HG02938 (cell line): Measurements from ENCODE around the gene ASCL3.
"Not testable (repeated sequence)": the region's sequence is repeated elsewhere in the genome, so short reads cannot be mapped to it uniquely, and the experiment has no call there.

Experiments used
- ATAC-seq: cut with Tn5 transposase; IDR thresholded peaks from one replicate; pipeline ENCODE4 v1.9.1; 2021; ENCODE audit warnings: mild to moderate bottlenecking, moderate library complexity; ENCODE audit not compliant: unreplicated experiment

The ASCL3 gene

DNA sequence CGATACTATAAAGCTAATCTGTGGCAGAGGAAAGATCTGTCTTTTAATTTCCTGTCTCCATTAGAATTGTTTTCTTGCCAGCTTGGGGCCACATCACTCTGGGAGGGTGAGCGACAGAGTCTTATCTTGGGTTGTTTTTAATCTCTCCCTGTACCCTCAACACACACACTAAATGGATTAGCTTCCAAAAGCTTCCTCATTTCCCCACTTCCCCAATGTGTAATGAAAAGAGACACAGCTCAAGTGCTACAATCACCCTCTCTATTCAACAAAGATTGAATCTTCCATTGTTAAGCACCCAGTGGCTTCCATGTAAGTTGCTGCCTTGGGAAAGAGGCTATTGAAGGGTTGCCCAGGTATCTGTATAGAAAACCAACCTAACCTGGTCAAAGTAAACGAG is 6.1 kb upstream of the ASCL3 start:
- no peak for ATAC-seq

DNA sequence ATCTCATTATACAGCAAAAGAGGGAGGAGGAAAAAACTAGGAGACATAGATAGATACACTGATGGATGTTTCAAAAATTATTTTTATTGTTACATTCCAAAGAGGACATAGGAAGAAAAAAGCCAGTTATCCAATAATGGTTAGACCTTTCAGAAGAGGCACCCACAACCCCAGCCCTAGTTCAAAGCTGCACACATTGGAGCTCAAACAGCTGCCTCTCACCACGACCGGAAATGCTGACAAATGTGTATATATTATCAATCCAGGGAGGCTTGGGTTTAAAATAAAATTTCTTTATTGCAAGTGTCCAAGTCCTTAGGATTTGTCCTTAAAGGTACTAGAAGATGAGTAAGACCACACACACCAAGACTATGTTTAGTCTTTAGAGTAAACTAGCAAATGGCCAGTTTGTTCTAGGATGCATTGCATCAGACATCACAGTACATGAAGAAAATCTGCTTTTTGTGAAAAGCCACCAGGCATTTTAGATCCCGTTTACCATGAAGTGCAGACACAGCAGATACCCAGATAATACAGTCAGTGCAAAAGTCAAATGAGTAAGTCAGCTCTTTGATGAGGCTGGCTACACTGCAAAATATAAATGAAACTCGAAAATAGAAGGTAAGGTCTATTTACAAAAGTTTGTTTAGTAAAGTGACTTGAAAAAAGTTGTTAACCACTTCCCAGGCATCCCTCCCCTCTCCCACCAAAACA is 4.6 kb upstream of the ASCL3 start:
- ATAC-seq: no peak

DNA sequence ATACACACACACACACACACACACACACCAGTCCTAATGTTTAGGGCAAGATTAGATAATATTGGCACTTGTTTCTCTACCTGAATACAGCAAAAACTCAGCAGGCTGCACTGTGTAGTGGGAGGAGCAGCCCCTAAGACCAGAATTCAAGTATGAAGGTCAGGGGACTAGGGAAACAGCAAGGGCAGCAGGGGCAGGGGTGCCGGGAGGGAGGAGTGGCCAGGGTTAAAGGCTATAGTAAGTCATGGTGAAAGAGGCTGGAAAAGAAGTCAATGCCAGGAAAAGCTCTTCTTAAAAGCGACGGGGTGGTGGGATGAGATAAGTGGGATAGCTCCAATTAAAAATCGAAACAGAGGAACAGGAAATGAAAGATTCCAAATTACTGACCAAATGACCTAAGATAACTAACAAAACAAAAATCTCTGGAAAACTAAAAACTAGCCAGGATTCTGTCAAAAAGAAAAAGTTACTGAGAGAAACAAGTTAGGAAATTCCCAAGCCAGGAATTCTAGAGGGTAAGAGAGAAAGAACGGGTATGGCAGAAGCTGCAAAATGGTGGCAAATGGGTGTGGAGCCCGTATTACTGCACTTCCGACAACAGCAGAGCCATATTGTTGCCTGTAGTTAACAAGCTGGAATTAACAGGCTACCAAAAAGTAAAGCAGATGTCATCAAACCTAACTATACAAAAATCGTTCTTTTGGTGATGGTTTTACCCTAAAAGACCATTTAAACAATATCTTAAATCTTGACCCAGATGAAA is 1.3 kb downstream of the ASCL3 start:
- ATAC-seq: no peak

DNA sequence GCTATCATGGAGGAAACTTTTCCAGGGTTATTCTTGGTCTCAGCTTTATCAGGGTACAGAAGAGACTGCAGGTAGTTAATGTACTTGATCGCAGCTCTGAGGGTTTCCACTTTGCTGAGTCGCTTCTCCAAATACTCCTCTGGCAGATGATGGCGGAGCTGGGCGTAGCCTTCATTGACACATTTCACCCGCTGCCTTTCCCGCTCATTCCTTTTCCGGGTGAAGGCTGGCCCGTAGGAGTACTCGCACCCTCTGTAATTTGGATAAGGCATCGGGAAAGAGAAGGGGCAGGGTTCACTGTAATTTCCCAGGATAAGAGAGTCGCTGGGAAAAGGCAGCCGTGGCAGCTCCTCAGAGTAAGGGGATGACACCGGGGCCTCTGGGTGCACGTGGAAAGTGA is 5.2 kb downstream of the ASCL3 start:
- no peak for ATAC-seq

DNA sequence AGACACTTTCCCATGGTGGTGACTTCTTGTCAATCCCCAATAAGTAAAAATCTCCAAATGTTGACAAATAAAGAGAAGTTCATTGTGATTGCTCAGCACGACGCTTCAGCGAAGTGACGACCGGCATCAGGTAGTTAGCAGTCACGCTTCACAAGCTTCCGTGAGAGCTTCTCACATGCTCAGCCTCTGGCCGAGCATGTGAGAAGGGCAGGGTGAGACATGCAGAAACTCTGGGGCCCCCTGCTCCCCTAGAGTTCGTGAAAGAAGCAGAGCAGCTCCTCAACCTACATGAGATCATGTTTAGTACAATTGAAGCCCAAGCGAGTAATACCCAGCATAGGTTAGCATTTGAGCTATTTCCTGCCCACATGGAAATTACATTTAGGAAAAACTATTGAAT is 5.7 kb downstream of the ASCL3 start:
- no peak for ATAC-seq

DNA sequence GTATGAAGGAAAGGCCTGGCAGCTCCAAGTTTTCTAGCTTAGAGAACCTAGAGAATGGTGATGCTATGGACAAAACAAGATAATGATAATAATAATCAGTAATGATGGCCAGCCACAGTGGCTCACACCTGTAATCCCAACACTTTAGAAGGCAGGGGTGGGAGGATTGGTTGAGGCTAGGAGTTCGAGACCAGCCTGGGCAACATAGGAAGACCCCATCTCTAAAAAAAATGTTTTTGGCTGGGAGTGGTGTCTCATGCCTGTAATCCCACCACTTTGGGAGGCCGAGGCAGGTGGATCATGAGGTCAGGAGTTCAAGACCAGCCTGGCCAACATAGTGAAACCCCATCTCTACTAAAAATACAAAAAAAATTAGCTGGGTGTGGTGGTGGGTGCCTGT is 7.0 kb downstream of the ASCL3 start:
- not testable (repeated sequence) for ATAC-seq

DNA sequence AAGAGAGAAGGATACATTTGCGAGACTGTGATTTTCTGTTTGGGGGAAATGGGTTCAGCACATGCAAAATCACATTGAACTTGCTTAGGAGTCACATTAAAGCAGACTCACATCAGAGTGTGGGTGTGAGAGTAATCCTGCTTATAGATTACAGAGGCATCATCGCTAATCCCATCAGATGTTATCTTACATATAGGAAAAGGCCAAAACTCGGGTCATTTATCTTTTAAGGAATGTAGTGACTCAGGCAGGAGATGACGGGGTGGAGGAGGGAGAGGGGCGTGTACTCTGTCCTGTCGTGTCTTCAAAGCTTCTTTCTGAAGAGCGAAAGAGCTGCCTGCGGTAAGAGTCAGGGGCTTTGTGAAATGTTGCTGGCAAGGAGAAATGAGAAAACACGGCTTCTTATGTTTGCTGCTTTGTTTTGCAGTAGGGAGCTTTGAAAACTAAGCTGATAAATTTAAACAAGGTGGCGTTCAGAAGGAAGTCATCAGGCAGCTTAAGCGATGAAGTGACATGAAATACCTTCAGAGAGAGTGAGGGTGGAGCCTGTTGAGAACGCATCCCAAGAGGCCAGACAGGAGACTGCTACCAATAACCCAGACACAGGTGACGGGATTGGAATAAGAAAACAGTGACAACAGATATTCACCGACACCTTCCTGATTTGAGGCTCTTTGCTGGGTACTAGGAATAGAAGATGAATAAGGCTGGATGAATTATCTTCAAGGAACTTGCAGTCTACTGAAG is 7.9 kb downstream of the ASCL3 start:
- no peak for ATAC-seq

DNA sequence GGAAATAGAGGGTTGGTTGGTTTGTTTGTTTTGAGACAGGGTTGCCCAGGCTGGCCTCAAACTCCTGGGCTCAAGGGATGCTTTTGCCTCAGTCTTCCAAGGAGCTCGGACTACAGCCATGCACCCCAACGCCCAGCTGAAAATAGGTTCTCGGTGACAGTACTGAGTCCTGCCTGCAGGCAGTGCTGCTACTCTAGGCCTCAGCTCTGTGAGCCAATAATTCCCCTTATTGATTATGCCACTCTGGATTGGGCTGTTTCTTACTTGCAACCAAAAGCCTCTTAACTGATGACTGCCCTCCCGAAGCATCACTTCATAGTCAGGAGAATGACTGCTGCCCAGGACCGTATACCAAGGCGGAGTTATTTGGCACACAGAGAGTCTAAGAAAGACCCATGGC is 8.9 kb downstream of the ASCL3 start:
- no peak for ATAC-seq

DNA sequence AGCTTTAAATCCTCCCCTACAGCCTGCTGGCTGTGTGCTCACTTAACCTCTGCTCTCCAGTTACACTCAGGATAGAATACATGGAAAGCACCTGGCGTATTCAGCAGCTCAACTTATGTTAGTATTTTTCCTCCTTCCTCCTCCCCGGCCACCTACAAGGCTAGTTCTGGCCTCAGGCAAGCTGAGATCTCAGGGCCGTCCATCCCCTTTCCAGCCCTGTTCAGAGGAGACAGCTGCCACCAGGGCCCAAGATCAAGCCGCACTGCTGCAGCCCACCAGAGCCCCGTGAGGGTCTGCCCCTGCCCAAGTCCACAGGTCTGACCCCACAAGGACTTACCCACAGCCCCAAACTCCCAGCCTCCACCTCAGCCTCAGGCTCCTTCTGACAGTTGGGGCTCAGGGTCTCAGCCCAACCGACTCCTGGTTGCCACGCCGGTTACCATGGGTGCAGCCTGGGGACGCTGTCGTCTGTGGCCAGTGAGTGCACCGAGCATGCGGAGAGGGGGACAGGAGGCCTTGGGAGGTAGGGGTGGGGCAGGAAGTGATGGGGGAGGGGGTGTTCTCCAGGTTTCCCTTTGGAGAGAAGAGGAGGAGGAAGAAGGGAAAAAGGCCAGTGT is 10.1 kb downstream of the ASCL3 start, which contains the start of gene C11orf16:
Gene C11orf16, minus strand, starts transcription at position 384 of the 617 bp plus-strand sequence. CDS start 639 bp downstream, outside the sequence.
- no peak for ATAC-seq

DNA sequence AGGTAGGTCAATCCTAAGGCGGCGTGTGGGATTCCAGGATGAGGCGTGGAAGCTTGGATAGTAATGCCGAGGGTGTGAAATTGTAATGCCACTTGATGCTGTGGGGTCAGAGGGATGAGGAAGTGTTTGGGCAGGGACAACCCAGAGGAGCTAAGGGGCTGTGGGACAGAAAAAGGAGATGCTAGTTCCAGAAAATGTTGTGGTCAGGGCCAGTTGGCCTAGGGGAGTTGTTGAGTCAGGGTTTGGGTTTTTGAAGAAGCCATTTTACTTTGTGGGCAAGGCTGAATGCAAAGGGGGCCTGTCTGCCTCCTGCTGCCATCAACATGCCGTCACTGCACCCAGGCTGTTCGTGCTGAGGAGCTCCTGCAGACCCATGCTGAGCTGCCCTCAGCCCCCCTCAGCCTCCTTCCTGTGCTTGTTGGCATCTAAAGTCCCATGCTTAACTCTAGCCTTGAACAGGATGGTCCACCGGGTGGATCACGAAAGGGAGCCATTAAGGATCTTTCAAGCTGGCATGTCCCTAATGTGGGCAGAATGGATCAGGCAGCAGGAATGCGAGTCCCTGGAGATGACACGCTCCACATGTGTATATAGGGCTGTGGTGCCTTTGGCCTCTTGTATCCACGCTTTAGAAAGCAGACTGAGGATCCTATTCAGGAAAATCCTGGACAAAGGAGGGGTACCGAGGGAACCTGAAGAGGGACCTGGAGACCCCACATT is 12.2 kb downstream of the ASCL3 start:
- ATAC-seq: no peak

DNA sequence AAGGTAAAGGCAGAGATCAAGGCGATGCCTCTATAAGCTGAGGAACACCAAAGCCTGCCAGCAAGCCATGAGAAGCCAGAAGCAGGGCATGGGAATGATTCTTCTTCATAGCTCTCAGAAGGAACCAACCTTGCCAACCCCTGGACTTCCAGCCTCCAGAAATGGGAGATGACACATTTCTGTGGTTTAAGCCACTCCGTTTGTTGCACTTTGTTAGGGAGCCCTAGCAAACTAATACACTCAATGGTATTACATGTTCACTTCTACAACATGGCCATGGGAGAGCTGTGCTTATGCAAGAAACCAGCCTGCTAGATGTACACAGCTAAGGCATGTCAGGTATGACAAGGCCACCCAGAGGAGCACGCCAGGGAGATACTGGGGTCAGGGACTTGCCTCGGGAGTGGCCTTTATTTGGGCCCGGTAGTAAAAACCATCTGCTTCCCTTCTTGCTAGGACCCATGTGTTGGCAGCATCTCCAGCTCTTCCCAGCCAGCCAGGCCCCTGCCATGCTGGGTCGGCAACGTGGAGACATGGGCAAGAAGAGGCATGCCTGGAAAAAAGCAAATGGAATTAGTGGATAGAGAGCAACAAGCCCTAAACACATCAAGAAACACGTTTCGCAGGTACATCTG is 13.7 kb downstream of the ASCL3 start:
- ATAC-seq: no peak

DNA sequence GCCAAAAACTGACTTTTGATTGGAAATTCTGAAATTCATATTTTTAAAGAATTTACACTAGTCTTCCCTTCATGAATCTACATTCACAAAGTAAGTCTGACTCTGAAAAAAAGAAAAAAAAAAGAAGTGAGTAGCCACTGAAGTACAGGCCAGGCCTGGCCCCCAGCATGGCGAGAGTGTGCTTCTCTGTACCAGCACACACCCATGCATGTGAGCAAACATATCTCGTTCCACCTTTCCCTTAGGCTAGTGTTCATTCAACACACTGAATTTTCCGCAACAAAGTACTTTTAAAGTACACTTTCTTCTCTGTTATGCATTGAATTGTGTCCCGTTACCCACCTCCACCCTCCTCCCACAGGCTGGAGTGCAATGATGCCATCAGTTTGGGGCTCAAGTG is 14.6 kb downstream of the ASCL3 start:
- ATAC-seq: no peak

DNA sequence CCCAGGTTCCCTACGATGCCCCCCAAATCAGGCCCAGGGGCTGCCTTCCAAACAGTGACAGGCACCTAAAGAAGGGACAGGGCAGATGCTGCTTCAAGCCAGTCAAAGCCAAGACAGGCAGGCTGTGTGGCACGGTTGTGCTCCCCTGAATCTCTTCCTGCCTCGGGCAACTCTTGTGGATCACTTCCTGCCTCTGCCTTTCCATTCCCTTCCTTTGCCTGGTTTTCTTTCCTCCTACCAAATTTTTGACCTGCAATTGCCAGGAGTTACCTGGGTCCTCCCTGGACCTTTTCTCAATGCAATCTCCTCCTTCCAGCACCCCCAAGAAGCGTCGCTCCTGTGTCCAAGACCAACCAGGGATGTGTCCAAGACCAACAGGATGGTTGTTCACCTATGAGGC is 15.6 kb downstream of the ASCL3 start:
- ATAC-seq: no peak

DNA sequence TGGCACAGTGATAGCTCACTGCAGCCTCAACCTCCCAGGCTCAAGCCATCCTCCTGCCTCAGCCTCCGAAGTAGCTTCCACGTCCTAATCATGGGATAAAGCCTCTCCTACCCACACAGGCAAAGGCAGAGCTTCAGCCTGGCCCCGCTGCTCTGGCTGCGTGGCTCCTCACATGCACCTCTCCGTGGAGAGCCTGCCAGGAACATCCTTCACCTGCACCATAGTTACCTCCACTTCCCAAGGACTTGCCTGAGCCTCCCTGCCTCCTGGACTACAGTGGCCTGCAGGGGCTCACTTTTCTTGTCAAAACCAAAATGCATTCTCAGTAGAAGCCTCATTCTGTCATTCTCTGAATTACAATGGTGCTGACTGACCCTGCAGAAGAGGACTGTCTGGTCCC is 16.6 kb downstream of the ASCL3 start:
- no peak for ATAC-seq

DNA sequence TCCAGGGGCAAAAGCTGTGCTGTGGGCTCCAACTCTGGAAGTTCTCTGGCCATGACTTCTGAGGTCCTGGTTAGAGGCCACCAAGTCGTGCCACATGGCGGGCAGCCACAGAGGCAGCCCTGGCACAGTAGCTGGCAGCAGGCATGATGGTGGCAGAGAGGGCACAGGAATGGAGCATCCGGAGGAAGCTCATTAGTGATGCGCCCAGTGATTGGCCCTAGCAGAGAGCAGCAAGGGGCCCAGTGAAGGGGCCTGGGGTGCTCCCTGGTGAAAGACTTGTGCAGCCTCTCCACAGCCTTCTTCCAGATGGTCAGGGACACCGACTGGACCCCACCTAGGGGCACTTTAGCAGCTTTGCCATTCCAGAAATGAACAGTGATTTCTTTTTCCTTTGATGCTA is 17.1 kb downstream of the ASCL3 start:
- no peak for ATAC-seq

DNA sequence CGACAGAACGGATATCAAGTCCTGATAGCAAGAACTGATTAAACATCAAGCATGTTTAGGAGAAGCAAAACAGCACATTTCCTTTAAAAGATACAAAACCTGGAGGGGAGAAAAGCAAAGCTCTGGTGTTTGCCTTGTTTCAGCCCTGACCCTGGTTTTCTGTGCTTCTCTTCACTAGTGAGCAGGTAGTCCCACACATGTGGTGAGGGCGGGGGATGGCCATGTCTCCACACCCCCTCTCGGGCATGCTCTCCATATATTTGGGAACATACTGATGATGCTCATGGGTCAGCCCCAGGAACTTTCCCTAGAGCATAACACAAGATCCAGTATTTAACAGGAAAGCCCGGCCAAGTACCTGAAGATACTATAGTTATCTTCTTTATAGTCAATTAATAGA is 20.1 kb downstream of the ASCL3 start:
- ATAC-seq: no peak

DNA sequence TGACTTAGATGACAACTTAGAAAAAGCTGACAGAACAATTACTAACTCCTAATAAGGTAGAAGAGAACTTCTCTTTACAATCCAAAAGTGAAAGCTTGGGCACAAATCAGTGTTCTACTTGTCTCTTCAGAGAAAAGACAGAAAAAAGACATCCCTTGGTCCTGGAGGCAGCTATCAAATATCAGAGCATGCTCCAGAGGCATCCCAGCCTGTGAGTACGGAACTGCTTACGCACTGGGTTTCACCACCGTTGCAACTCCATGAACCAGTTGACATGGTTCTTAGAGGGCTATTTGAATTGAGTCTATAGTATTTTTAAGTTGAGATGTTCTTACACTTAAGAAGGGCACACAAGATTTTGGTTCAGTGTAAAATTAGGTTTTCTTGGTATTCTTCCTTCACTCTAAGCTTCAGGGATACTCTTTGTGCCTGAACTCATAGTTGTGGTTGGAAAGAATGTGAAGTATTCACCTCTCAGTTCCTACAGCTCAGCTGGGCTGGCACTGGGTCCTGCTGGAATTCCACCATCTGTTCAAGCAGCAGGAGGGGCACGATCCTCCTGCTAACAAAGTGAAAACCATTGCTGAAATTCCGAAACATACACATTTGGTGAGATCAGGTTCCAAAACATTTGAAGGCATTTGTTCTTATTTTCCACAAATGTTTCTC is 25.5 kb downstream of the ASCL3 start:
- ATAC-seq: no peak

DNA sequence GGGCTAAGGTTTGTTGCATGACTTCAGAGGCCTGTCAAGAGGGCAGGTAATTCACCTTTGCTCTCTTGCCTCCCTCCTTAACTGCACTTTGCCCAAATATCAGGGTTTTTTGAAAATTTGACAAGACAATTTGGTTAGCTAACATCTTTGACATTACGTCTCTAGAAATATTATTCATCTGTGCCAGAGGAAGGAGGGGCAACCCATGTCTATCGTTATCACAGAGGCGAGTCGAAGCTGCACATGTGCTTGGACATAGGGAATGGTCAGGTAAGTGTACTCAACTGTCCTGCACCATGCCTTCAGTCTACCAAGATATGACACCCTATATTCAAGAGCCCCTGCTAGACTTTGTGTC is 28.2 kb downstream of the ASCL3 start:
- no peak for ATAC-seq

DNA sequence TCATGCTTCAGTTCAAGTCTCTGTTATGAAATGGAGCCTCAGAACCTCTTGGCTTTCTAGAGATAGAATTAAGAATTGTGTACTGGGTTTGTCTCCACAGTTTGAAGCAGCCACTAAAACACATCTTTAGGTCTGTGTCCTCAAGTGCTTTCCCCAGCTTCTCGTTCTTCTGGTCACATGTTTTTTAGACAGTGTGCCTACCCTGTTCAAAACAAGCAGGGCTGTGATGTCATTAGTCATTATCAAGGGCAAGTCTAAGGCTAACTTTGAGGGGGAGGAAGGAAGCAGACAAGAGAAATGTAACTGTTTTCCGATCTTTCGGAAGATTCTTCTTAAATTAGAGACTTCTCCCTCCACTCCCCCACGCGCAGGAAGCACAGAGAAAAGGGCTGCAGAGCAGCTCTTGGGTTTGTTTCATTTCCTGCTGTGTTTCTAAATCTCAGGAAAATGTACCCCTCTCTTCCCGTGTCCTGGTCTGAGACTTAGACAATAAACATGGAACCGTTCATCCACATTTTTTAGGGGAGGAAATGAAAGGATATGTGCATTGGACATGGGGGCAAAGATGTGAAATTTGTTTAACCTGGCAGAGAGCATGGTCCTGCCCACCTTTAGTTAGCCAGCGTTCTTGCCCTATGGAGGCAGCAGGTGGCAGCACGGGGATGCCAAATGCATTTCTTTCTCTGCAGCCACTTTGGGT is 28.7 kb downstream of the ASCL3 start:
- no peak for ATAC-seq
